Esophagus squamous epithelium (tissue), 5 donors: Measurements from ENCODE around the gene HBM. TPM values are rescaled to one million over a fixed set of nuclear protein-coding genes. Genes with fewer than 3 reads are reported as not detected.

Experiments used
- DNase-seq: peaks from one replicate; lab custom pipeline; 2025; lab: John Stamatoyannopoulos, UW
- H3K27ac ChIP-seq, 4 donors: fragments of 200-600 bp; sonication (generic); one replicate each; pipeline ENCODE4 v1.5.1; 2016 to 2019; ENCODE audit warnings: mild to moderate bottlenecking in 1 of 4
- H3K27me3 ChIP-seq, 4 donors: fragments of 200-600 bp; sonication (generic); 1 replicate in 3 of 4; 2 replicates in 1 of 4; pipeline versions ENCODE4 v1.5.1 to v1.6.0; 2017 to 2021; ENCODE audit warnings: antibody characterized with exemption in 1 of 4
- H3K36me3 ChIP-seq, 3 donors: fragments of 200-600 bp; sonication (generic); one replicate each; pipeline ENCODE4 v1.5.1; 2016 to 2019
- H3K4me1 ChIP-seq, 3 donors: fragments of 200-600 bp; sonication (generic); one replicate each; pipeline ENCODE4 v1.5.1; 2017 to 2019
- H3K4me3 ChIP-seq, 4 donors: fragments of 200-600 bp; sonication (generic); 1 replicate in 3 of 4; 2 replicates in 1 of 4; pipeline ENCODE4 v1.5.1; 2016 to 2019; ENCODE audit warnings: mild to moderate bottlenecking in 2 of 4, moderate library complexity in 1 of 4
- H3K9me3 ChIP-seq, 3 donors: fragments of 200-600 bp; sonication (generic); one replicate each; pipeline ENCODE4 v1.5.1; 2016 to 2019
- POLR2A ChIP-seq, 4 donors: fragments of 450-650 bp; IDR thresholded peaks; one replicate each; pipeline ENCODE4 v1.6.1; 2017; ENCODE audit warnings: antibody characterized with exemption in 4 of 4, mild to moderate bottlenecking in 4 of 4, moderate library complexity in 3 of 4
- WGBS, 2 donors: methylation state at CpG; one replicate each; pipeline ENCODE4 v1.1.5; 2018; 5-methylcytosine and 5-hydroxymethylcytosine counted together
- intact Hi-C: fragments of 100-400 bp; cut with DNase I; formaldehyde crosslinking; loops from one replicate; pipeline ENCODE4 v1.15.0; 2022
- total RNA-seq, 4 donors: library from RNA; depleted of rRNA; stranded (reverse); fragments of >200 nt; gene quantifications; one replicate each; pipeline ENCODE4 v1.1.0, GENCODE V29; 2016
- TF ChIP-seq, protein P1 (sequence below), 6 experiments: fragments of 450-650 bp in 4 of 6; fragments of 200-600 bp in 2 of 6; sonication (generic) in 2 of 6; IDR thresholded peaks; one replicate each; pipeline ENCODE4 v1.5.1; 2016 to 2019; ENCODE audit warnings: antibody characterized with exemption in 6 of 6, mild to moderate bottlenecking in 4 of 6, moderate library complexity in 4 of 6
- donor health status: DM: yes; HTN: yes; CAD: no.

HBM gene
- total RNA-seq, 4 donors from 2014 or later, result not detected

DNA sequence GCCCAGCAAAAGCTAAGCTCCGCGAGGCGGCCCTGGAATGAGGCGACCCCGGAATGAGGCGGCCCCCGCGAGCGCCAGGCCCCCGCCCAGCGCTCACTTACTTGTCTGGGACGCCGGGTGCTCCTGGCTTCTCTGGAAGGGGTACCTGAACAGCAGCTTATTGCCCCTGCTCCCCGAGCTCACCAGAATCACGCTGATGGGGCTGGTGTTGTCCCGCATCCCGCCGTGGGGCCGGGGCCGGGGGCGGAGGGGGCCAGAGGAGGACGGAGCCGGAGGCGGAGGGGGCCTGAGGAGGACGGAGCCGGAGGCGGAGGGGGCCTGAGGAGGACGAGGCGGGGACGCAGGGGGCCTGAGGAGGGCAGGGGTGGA lies 27.7 kb upstream of the HBM start:
- Histone ChIP-seq H3K4me1 (peaks cover 0 to 29% (median 6%) of the 10 kb centered on the region in 3 donors), H3K27ac (peak overlapping the region; percentile 81 to 94 (median 89)), H3K27me3 (no peaks in the 10 kb centered on the region), H3K36me3 (no peaks in the 10 kb centered on the region), H3K4me3 (peak overlapping the region; percentile 76 to 93 (median 80)), H3K9me3 (no peaks in the 10 kb centered on the region)
- TF ChIP-seq, protein P1, sequence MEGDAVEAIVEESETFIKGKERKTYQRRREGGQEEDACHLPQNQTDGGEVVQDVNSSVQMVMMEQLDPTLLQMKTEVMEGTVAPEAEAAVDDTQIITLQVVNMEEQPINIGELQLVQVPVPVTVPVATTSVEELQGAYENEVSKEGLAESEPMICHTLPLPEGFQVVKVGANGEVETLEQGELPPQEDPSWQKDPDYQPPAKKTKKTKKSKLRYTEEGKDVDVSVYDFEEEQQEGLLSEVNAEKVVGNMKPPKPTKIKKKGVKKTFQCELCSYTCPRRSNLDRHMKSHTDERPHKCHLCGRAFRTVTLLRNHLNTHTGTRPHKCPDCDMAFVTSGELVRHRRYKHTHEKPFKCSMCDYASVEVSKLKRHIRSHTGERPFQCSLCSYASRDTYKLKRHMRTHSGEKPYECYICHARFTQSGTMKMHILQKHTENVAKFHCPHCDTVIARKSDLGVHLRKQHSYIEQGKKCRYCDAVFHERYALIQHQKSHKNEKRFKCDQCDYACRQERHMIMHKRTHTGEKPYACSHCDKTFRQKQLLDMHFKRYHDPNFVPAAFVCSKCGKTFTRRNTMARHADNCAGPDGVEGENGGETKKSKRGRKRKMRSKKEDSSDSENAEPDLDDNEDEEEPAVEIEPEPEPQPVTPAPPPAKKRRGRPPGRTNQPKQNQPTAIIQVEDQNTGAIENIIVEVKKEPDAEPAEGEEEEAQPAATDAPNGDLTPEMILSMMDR (IDR thresholded peaks at IDR 0.05), result no peak
- no peak for TF ChIP-seq POLR2A (IDR thresholded peaks at IDR 0.05)
- DNase-seq, result no peak
- intact Hi-C loops, result no loop called here
- WGBS, 2 donors, result no CpG with 5 or more reads among the region's 30 CpGs

DNA sequence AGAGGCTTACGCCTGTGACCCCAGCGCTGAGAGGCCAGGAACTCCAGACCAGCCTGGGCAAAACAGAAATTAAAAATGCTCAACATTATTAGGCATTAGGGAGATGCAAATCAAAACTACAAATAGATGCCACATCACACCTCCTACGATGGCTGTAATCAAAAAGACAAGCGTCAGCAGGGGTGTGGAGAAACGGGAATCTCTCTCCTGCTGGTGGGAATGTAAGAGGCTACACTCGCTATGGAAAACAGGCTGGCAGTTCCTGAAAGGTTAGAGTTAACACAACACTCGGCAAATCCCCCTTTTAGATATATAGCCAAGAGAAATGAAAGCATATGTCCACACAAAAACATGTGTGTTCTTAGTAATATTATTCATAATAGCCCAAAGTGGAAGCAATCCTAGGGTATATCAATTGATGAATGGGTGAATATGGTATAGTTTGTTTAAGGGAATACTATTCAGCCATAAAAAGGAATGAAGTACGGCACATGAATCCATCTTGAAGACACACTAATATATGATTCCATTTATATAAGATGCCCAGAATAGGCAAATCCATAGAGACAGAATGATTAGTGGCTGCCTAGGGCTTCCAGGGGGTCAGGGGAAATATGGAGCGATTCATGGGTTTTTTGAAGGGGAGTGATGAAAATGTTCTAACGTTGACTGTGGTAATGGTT lies 25.5 kb upstream of the HBM start:
- no peak for TF ChIP-seq POLR2A (IDR thresholded peaks at IDR 0.05)
- TF ChIP-seq, protein P1 (IDR thresholded peaks at IDR 0.05), result no peak
- intact Hi-C loops, result no loop called here

DNA sequence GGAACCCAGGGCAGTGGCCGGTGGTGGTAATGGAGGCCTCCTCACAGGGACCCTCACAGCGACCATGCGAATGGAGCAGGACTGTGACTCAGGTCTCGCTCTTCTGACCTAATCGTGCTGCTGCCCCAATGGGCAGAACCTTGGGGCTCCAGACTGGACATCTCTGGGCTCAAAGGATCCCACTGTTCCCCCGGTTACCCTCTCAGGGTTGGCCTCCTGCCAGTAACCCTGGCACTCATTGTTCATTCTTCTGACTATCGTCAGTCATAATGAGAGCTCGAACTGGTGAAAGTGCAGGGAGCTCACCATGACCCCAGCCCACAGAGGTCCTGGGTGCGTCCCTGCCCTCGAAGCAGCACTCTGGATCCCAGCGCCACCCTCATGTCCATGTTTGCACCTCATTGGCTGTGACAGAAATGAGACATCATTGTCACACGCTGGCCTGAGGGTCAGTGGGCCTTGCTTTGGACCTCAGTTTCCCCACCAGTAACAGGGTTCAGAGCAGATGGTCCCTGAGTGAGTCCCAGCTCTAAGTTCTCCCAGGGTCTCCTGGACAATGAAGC lies 23.3 kb upstream of the HBM start:
- WGBS, 2 donors, result 61 to 67% methylated on average over 5 to 7 of the region's 12 CpGs
- DNase-seq, result no peak
- no peak overlapping the region for H3K4me3 ChIP-seq

More for the DNA sequence above, 25.5 kb upstream of the HBM start:
- H3K27ac ChIP-seq, result no peak overlapping the region
- H3K27me3 ChIP-seq, result peaks cover 0 to 3% (median 0%) of the 10 kb centered on the region in 4 donors
- no peaks in the 10 kb centered on the region for H3K9me3 ChIP-seq
- no peak for DNase-seq
- WGBS, 2 donors, result 66 to 72% methylated on average over 10 of the region's 10 CpGs
- H3K4me3 ChIP-seq, result no peak overlapping the region
- H3K36me3 ChIP-seq, result no peaks in the 10 kb centered on the region
- H3K4me1 ChIP-seq, result peaks cover 0 to 29% (median 6%) of the 10 kb centered on the region in 3 donors

DNA sequence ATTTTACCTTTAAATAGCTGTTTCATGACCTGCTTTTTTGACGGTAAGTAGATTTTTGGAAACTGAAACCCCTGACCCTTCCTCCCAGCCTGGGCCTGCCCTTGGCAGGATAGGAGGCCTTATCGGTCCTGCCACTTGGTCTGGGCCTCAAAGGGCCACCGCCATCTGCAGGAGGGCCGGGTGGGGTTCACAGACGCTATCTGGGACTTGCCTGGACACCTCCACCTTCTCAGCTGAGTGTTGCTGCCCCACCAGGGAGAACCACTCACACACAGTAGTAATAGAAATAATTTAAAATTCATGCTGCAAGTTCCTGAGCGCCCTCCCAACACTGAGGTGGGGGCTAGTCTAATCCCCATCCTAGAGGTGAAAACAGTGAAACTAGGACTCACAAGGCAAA lies 22.7 kb upstream of the HBM start:
- TF ChIP-seq, protein P1 (IDR thresholded peaks at IDR 0.05), result no peak
- TF ChIP-seq POLR2A (IDR thresholded peaks at IDR 0.05), result no peak
- Histone ChIP-seq H3K36me3 (no peaks in the 10 kb centered on the region), H3K4me1 (peaks cover 0 to 7% (median 0%) of the 10 kb centered on the region in 3 donors), H3K27ac (no peak overlapping the region), H3K27me3 (peaks cover 0 to 3% (median 0%) of the 10 kb centered on the region in 4 donors), H3K9me3 (no peaks in the 10 kb centered on the region), H3K4me3 (no peak overlapping the region)
- intact Hi-C loops, result no loop called here
- no peak for DNase-seq
- 56 to 77% methylated on average over 5 of the region's 6 CpGs for WGBS, 2 donors

More for the DNA sequence above, 23.3 kb upstream of the HBM start:
- intact Hi-C loops, result no loop called here
- H3K9me3 ChIP-seq, result no peaks in the 10 kb centered on the region
- no peak for TF ChIP-seq POLR2A (IDR thresholded peaks at IDR 0.05)
- TF ChIP-seq, protein P1 (IDR thresholded peaks at IDR 0.05), result no peak
- H3K27me3 ChIP-seq, result peaks cover 0 to 3% (median 0%) of the 10 kb centered on the region in 4 donors
- no peak overlapping the region for H3K27ac ChIP-seq
- no peaks in the 10 kb centered on the region for H3K36me3 ChIP-seq
- peaks cover 0 to 12% (median 2%) of the 10 kb centered on the region in 3 donors for H3K4me1 ChIP-seq

DNA sequence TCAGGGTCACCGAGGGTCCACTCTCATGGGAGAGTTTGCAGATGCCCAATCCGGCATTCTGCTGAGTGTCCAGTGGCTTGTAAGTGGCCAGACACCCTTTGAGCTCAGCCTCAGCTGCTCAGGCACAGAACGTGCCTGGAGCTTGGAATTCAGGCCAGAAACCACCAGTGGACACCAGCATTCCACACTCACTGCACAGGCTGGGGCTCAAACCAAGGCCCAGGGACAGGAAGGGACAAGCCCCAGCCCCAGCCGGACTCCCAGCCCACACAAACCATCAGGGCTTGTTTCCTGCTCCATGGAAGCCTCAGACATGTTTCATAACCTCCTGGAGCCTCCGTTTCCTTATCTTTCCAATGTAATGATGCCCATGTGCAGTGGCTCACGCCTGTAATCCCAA lies 22.3 kb upstream of the HBM start:
- no peak for DNase-seq
- H3K4me3 ChIP-seq, result no peak overlapping the region
- 60 to 69% methylated on average over 1 to 2 of the region's 6 CpGs for WGBS, 2 donors
- intact Hi-C loops, result no loop called here
- no peaks in the 10 kb centered on the region for H3K36me3 ChIP-seq
- TF ChIP-seq POLR2A (IDR thresholded peaks at IDR 0.05), result no peak
- TF ChIP-seq, protein P1 (IDR thresholded peaks at IDR 0.05), result no peak
- H3K9me3 ChIP-seq, result no peaks in the 10 kb centered on the region
- H3K27ac ChIP-seq, result no peak overlapping the region
- H3K27me3 ChIP-seq, result peaks cover 0 to 3% (median 0%) of the 10 kb centered on the region in 4 donors
- peaks cover 0 to 7% (median 0%) of the 10 kb centered on the region in 3 donors for H3K4me1 ChIP-seq
